K562 (cell line): ENCODE results near the gene ZBTB32. TPM values are rescaled to one million over a fixed set of nuclear protein-coding genes. Genes with fewer than 3 reads are reported as not detected.

ENCODE experiments used
- ATAC-seq: fragments of 200-7000 bp; cut with Tn5 transposase; 3 replicates; pipeline ENCODE4 v1.9.1; 2020; ENCODE audit warnings: moderate library complexity
- BruUV-seq: library from RNA; stranded (reverse); fragments of 400-500 nt; replicated peaks from 2 replicates; lab custom pipeline; 2021; lab: Mats Ljungman, UMichigan
- CTCF ChIA-PET: fragments of 300-600 bp; formaldehyde crosslinking; extraction: SDS; loops from one replicate; lab custom pipeline; 2021; ENCODE audit warnings: low intra/inter-chr PET ratio; lab: Yijun Ruan, JAX
- POLR2A ChIA-PET: fragments of 300-600, 350-650 bp; sonication (Branson Sonifier 250); formaldehyde crosslinking; extraction: SDS; loops from one replicate; lab custom pipeline; 2021; ENCODE audit warnings: antibody characterized with exemption, inconsistent platforms; lab: Yijun Ruan, JAX
- DNase-seq, 4 experiments: peaks; one replicate each; pipeline versions ENCODE4 v3.0.0 to v3.0.0-alpha.2; 2011 to 2018; ENCODE audit warnings: low spot score in 3 of 4, mixed read lengths in 3 of 4; ENCODE audit errors: extremely low read depth in 1 of 4
- FAIRE-seq: peaks from 2 replicates; lab custom pipeline; 2011; peaks lifted over from hg19 to GRCh38; lab: Jason Lieb, UNC
- H2AFZ ChIP-seq: 2 replicates; pipeline ENCODE4 v1.6.0; 2011; ENCODE audit warnings: low read depth, low read length, control low read depth, inconsistent platforms
- H3K27ac ChIP-seq: fragments of 200-600 bp; 3 replicates; pipeline ENCODE4 v1.8.0; 2011; ENCODE audit warnings: low read depth, mild to moderate bottlenecking, control low read depth, inconsistent platforms, low read length, moderate library complexity, mixed read lengths; ENCODE audit errors: extremely low read depth
- H3K27me3 ChIP-seq, 2 experiments: fragments of 300-600 bp in 1 of 2; 2 replicates in 1 of 2; 3 replicates in 1 of 2; pipeline versions ENCODE4 v1.6.0 to v1.8.0; 2011; ENCODE audit warnings: inconsistent platforms in 2 of 2, low read length in 2 of 2, mild to moderate bottlenecking in 1 of 2, mixed read lengths in 1 of 2, moderate library complexity in 1 of 2; ENCODE audit not compliant: control insufficient read depth in 2 of 2, insufficient read depth in 2 of 2
- H3K36me3 ChIP-seq: fragments of 300-600 bp; 3 replicates; pipeline ENCODE4 v1.8.0; 2011; ENCODE audit warnings: mild to moderate bottlenecking, low read length, inconsistent platforms; ENCODE audit not compliant: control insufficient read depth, insufficient read depth
- H3K4me1 ChIP-seq, 2 experiments: fragments of 200-600 bp in 1 of 2; replicated peaks in 1 of 2; 2 replicates in 1 of 2; 3 replicates in 1 of 2; pipeline versions ENCODE4 v1.5.1 to v1.8.0; 2011; ENCODE audit warnings: inconsistent platforms in 2 of 2, low read length in 2 of 2, mild to moderate bottlenecking in 1 of 2, mixed read lengths in 1 of 2, moderate library complexity in 1 of 2; ENCODE audit not compliant: control insufficient read depth in 2 of 2, insufficient read depth in 2 of 2
- H3K4me2 ChIP-seq: 2 replicates; pipeline ENCODE4 v1.6.1; 2011; ENCODE audit warnings: low read length, control low read depth, inconsistent platforms, mixed read lengths; ENCODE audit not compliant: insufficient read depth
- H3K4me3 ChIP-seq: fragments of 200-600 bp; sonication (generic), shearing (Covaris generic); 2 replicates; pipeline ENCODE4 v1.5.1; 2016; ENCODE audit warnings: control low read depth, inconsistent platforms
- H3K79me2 ChIP-seq: fragments of 200-600 bp; 3 replicates; pipeline ENCODE4 v1.8.0; 2011; ENCODE audit warnings: low read length, inconsistent platforms; ENCODE audit not compliant: control insufficient read depth, insufficient read depth
- H3K9ac ChIP-seq, 2 experiments: 2 replicates each; pipeline versions ENCODE4 v1.6.0 to v1.6.1; 2011; ENCODE audit warnings: low read depth in 2 of 2, low read length in 2 of 2, control low read depth in 1 of 2, inconsistent platforms in 1 of 2, mild to moderate bottlenecking in 1 of 2, mixed read lengths in 1 of 2; ENCODE audit not compliant: insufficient read depth in 1 of 2
- H3K9me1 ChIP-seq: one replicate; pipeline ENCODE4 v1.6.0; 2011; ENCODE audit warnings: inconsistent platforms, mild to moderate bottlenecking, low read length, moderate library complexity; ENCODE audit not compliant: control insufficient read depth, insufficient read depth
- H3K9me3 ChIP-seq: replicated peaks from 2 replicates; pipeline ENCODE4 v1.5.1; 2011; ENCODE audit warnings: low read depth, low read length, inconsistent platforms; ENCODE audit not compliant: control insufficient read depth, insufficient read depth
- H4K20me1 ChIP-seq: replicated peaks from 2 replicates; pipeline ENCODE4 v1.6.1; 2011; ENCODE audit warnings: low read length, inconsistent platforms, mixed read lengths; ENCODE audit not compliant: control insufficient read depth, insufficient read depth
- CBFA2T2 ChIP-seq: fragments of 450-650 bp; conservative IDR thresholded peaks from 2 replicates; pipeline ENCODE4 v1.6.1; 2017; ENCODE audit warnings: mild to moderate bottlenecking
- CSDE1 ChIP-seq, 2 experiments: fragments of 450-650 bp; IDR thresholded peaks; 2 replicates each; pipeline ENCODE4 v1.6.1; 2016; ENCODE audit warnings: mild to moderate bottlenecking in 1 of 2
- CXXC5 ChIP-seq: fragments of 250-450 bp; sonication (Bioruptor Pico); IDR thresholded peaks from 2 replicates; pipeline ENCODE4 v1.8.0; 2022; ENCODE audit warnings: inconsistent platforms, mild to moderate bottlenecking, moderate library complexity
- HOMEZ ChIP-seq: fragments of 250-450 bp; sonication (Bioruptor Pico); IDR thresholded peaks from 2 replicates; pipeline ENCODE4 v1.4.0; 2020; ENCODE audit warnings: mild to moderate bottlenecking, moderate library complexity
- MEIS2 ChIP-seq: fragments of 450-650 bp; IDR thresholded peaks from 2 replicates; pipeline ENCODE4 v1.6.1; 2014; ENCODE audit warnings: mild to moderate bottlenecking; ENCODE audit not compliant: partially characterized antibody
- POLR3A ChIP-seq: IDR thresholded peaks from 2 replicates; pipeline ENCODE4 v1.6.1; 2011; ENCODE audit warnings: borderline replicate concordance, mild to moderate bottlenecking, moderate library complexity; ENCODE audit not compliant: insufficient read length, insufficient read depth; ENCODE audit errors: extremely low read depth
- PRDM10 ChIP-seq: fragments of 450-650 bp; IDR thresholded peaks from 2 replicates; pipeline ENCODE4 v1.6.1; 2018; ENCODE audit not compliant: partially characterized antibody
- RBM17 ChIP-seq: fragments of 200-400 bp; formaldehyde crosslinking; IDR thresholded peaks from 2 replicates; pipeline ENCODE4 v1.6.1; 2017; ENCODE audit warnings: low read depth, mild to moderate bottlenecking, low read length, borderline replicate concordance
- SPI1 ChIP-seq: IDR thresholded peaks from 2 replicates; pipeline ENCODE4 v1.6.1; 2011; ENCODE audit warnings: low read depth, low read length, control low read depth, borderline replicate concordance
- SRSF9 ChIP-seq: fragments of 200-400 bp; formaldehyde crosslinking; IDR thresholded peaks from 2 replicates; pipeline ENCODE4 v1.6.1; 2017; ENCODE audit warnings: low read depth, low read length, borderline replicate concordance
- TBP ChIP-seq: optimal IDR thresholded peaks from 2 replicates; pipeline ENCODE3; 2011; ENCODE audit warnings: low read depth, low read length, improper control_type of control experiment
- TEAD4 ChIP-seq, 2 experiments: sonication (generic) in 1 of 2; formaldehyde crosslinking in 1 of 2; IDR thresholded peaks; 2 replicates each; pipeline versions ENCODE4 v1.6.1 to v1.8.0; 2012 to 2022; ENCODE audit warnings: borderline replicate concordance in 1 of 2, inconsistent platforms in 1 of 2, low read length in 1 of 2, mild to moderate bottlenecking in 1 of 2, missing genetic modification reagents in 1 of 2
- ZBTB7A ChIP-seq: IDR thresholded peaks from 2 replicates; pipeline ENCODE4 v1.6.1; 2011; ENCODE audit warnings: low read depth, mild to moderate bottlenecking, low read length, moderate library complexity, borderline replicate concordance; ENCODE audit not compliant: control insufficient read depth
- WGBS: fragments of 100-300 bp; shearing (Covaris generic); methylation state at CpG from one replicate; pipeline ENCODE4 v1.1.6; 2016; ENCODE audit warnings: low coverage, mixed read lengths; ENCODE audit not compliant: insufficient coverage; ENCODE audit errors: missing lambda C conversion rate; 5-methylcytosine and 5-hydroxymethylcytosine counted together
- in situ Hi-C: fragments of 300-500 bp; cut with MboI; formaldehyde crosslinking; loops from 4 replicates; pipeline ENCODE4 v1.15.0; 2018; ENCODE audit warnings: inconsistent platforms, mixed read lengths
- intact Hi-C: fragments of 100-400 bp; cut with micrococcal nuclease; formaldehyde crosslinking; loops from 2 replicates; pipeline ENCODE4 v1.14.2; 2022
- polyA plus RNA-seq, 8 experiments: library from polyadenylated mRNA; depleted of rRNA in 4 of 8; stranded (reverse) in 5 of 8; unstranded in 3 of 8; fragments of >200 nt; fragmentation: Nextera tagmentation in 2 of 8; fragmentation: Illumina TruSeq in 1 of 8; extraction: Ambion mirVana in 2 of 8; extraction: Trizol in 1 of 8; gene quantifications; 2 replicates each; pipeline versions ENCODE4 v1.2.1 to v1.2.3, GENCODE V29; 2011 to 2014; ENCODE audit warnings: inconsistent platforms in 1 of 8, missing spikeins in 1 of 8
- total RNA-seq, 7 experiments: library from RNA; depleted of rRNA in 6 of 7; stranded (reverse); fragments of >200 nt in 6 of 7; fragmentation: Illumina TruSeq in 2 of 7; extraction: Trizol in 2 of 7; gene quantifications; 2 replicates each; pipeline versions ENCODE4 v1.2.1 to v1.2.3, GENCODE V29; 2011 to 2021; ENCODE audit warnings: low replicate concordance in 1 of 7

The ZBTB32 gene
- total and polyA plus RNA-seq, 9 of the 15 experiments (the other 6 are each of a cell fraction or from before 2014, with no cell fraction given) = 0.20 TPM; not detected in 8

GRCh38 chr19:35741203-35741515 is 36.8 kb downstream of the ZBTB32 start (continued):
- TF ChIP-seq TEAD4 (IDR thresholded peaks at IDR 0.05; ENCODE audit: low read length) (peak; percentile 41; the same call in 1 of the 2 replicates), TEAD4 (CRISPR knock-in tag; IDR thresholded peaks at IDR 0.05; ENCODE audit: borderline replicate concordance) (no peak), CBFA2T2 (peak; percentile 46), ZBTB7A (peak; percentile 14; the same call in 1 of the 2 replicates), SPI1 (no peak), CXXC5 (CRISPR knock-in tag) (0 out of 2 replicates have a peak, but pooled peaks have one; percentile 3), SRSF9 (no peak)

GRCh38 chr19:35742121-35742724 is 37.9 kb downstream of the ZBTB32 start, which contains the start of gene IGFLR1:
Gene IGFLR1 (minus strand): TSS chr19:35742452. CDS start chr19:35741180, 1,272 bp downstream.
- H3K9ac ChIP-seq = peak within 1 kb of the TSS; percentile 63 to 87; a peak in 3 of 4 replicates
- no peak within 1 kb of the TSS; the same call in 1 of the 2 replicates for H3K4me3 ChIP-seq
- peaks cover 39% of the 10 kb centered on the region; the same call in 2 of the 3 replicates for H3K36me3 ChIP-seq
- H3K4me1 ChIP-seq = peaks cover 24 to 57% of the 10 kb centered on the region in 2 experiments; a peak in 4 of 5 replicates
- no peaks in the 10 kb centered on the region for H3K27me3 ChIP-seq
- peak within 1 kb of the TSS; percentile 85 for H3K27ac ChIP-seq
- no peaks in the 10 kb centered on the region for H4K20me1 ChIP-seq
- intact Hi-C loops (loop anchor here (10.0 kb wide), 1 partner anchor 97 kb away; the partner anchor contains the start of genes COX6B1 and ETV2), in situ Hi-C loops (no loop called here)
- no peaks in the 10 kb centered on the region for H3K9me3 ChIP-seq
- H3K4me2 ChIP-seq = peak within 1 kb of the TSS; percentile 94
- H2AFZ ChIP-seq = 0 out of 2 replicates have a peak within 1 kb of the TSS, but pooled peaks have one; percentile 98
- ATAC-seq = no peak
- no peak for FAIRE-seq
- WGBS = 84% methylated on average over 9 of the region's 9 CpGs
- BruUV-seq = no TSS peak
- no peak for DNase-seq
- H3K9me1 ChIP-seq = no peaks in the 10 kb centered on the region
- ChIA-PET POLR2A (interaction anchor here (0.5 kb wide), 1 partner anchor 194 kb away, joined by 3 read pairs; no protein-coding TSS in a partner anchor), CTCF (no interaction called here)
- H3K79me2 ChIP-seq = peaks cover 9% of the 10 kb centered on the region
- TF ChIP-seq POLR3A (no peak), TBP (no peak), CSDE1 (IDR thresholded peaks at IDR 0.05) (no peak), RBM17 (no peak), HOMEZ (CRISPR knock-in tag) (no peak), MEIS2 (no peak), PRDM10 (no peak)
